IPS-18c (cell line): ENCODE data around the gene CSRP2.

Experiments
- H3K4me3 ChIP-seq: 2 replicates; pipeline ENCODE4 v1.7.0; 2013; ENCODE audit warnings: low read depth, mild to moderate bottlenecking, low read length, moderate library complexity; ENCODE audit not compliant: insufficient read depth
- H3K9me3 ChIP-seq: one replicate; pipeline ENCODE4 v1.6.1; 2013; ENCODE audit warnings: mild to moderate bottlenecking, low read length, moderate library complexity; ENCODE audit not compliant: control insufficient read depth, insufficient read depth

Gene CSRP2

DNA sequence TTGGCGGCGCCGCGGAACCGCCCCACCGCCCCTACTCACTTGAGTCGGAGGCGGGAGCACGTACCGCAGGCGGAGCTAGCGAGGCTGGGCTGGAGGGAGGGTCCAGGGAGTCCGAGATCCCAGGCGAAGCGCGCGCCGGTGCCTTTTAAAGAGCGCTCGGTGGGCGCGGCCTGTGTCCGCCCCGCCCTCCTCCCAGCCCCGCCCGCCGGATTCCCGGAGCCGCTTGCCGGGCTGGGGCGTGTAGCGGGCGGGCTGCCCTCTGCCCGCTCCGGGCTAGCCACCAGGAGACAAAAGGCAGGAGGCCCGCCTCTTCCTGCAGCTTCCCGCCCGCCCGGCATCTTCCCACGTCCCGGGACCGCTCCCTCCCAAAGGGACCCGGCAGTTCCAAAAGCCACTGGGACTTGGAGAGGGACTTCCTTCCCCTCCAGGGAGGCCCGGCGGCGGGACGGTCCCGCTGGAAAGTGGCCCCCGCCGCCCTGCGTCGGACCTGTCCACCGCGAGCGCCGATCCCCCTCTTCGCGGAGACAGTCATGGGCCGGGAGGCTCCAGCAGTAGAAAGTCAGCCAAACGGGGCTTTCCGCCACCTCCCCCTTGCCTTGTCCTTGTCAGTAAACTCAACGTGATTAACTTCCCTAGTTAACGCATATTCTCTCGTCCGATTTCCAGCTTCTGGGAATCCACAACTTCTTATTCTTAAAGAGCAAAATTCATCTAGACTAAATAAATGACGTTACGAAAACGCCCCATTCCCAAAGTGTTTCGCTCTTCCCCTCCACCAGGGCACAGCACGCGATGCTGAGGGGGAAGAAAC lies at the start of gene CSRP2:
TSS of gene CSRP2 (minus strand) at position 121 of the 811 bp plus-strand sequence. CDS start 12,759 bp downstream, outside the sequence.
- Histone ChIP-seq H3K4me3 (peak within 1 kb of the TSS; percentile 92), H3K9me3 (no peaks in the 10 kb centered on the region)

DNA sequence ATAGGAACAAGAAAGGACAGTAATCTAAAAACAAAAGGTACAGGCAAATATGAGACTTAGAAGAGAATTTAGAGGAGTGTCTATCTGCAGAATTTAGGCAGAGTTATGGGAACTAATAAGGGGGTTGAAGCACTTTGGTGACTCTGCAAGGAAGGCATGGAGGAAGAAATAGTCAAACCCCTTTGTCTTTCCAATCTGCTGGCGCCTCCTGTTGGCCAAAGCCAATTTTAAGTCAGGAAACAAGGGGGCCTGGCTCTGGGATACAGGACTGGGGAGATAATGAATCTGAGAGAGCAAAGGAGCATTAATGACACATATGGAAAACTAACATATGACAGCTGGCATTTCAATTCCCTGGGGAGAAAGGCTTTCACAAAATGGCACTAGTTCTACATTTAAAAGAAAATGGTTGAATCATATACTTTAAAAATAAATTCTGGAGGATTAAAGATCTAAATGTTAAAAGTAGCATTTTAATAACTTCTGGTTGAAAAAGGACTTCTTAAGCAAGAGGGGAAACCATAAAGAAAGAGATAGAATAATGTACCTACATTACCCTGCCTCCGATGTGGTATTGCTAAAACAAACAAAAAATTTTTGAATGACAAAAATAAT lies 48.5 kb upstream of the CSRP2 start:
- H3K4me3 ChIP-seq = no peak overlapping the region
- no peaks in the 10 kb centered on the region for H3K9me3 ChIP-seq

DNA sequence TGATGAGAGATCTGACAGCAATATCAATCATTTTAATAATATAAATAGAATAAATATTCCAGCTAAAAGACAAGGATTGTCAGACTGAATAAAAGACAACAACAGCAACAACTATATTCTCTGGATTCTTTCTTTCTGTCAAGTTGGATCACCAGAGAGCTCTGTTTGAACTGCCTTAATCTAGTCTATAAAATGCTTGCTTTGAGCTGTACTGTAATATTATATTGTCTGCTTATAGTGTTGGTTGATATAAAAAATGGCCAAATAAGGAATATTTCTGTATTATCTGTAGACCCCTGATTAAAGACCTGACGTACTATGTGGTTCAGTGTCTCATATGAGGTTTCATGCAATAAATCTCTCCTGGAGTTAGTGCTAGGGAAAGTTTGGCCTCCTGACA lies 46.3 kb upstream of the CSRP2 start:
- Histone ChIP-seq H3K9me3 (no peaks in the 10 kb centered on the region), H3K4me3 (no peak overlapping the region)

DNA sequence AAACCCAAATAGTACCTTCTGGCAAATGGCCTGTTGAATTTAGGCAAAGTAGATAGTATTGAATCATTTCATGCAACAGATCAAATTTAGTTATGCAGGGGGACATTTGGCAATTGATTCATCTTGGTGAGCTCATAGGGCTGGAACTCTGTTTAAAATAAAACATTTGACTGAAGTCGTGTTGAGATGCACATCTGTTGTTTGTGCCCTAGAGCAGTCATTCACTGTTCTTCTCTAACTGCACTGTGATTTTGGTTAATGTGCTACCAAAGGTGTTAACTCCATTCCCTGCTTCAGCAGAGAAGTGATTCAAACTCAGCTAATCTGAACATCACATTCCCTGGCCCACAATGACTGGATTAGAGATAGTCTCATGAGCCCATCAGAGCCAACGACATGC lies 44.0 kb upstream of the CSRP2 start:
- Histone ChIP-seq H3K4me3 (no peak overlapping the region), H3K9me3 (no peaks in the 10 kb centered on the region)

DNA sequence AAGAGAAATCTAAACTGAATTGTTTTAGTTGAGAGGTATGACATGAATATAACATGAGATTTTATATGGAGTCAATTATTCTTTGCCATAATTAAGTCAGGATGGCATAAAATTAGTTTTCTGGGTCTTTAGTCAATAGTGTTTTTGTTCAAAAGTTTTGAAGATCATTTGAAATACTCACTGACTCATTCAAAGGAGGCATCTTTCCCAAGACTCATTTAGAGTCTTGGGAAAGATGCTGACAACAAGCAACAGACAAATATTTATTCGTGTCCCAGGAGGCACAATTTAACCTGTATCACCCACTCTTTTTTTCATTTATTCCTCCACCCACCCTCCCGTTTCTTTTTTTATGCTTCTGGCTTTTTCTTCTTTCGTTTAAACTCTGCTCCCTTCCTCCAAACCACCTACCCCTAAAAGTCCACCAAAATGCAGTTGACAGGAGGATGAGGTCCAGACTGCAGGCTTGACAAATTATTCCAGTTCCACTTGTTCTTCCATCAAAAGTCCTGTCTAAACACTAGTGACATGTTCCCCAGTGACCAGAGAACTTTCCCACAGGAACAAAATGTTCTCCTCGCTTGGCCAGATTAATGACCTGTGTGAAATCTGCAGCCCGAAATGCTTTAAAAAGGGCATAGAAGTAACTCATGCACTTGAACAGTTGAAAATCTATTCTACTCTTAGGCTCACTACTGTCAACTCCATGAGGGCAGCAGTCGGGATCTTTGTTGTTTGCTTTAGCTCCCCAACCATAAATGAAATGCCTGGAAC lies 43.3 kb upstream of the CSRP2 start:
- Histone ChIP-seq H3K4me3 (no peak overlapping the region), H3K9me3 (no peaks in the 10 kb centered on the region)

DNA sequence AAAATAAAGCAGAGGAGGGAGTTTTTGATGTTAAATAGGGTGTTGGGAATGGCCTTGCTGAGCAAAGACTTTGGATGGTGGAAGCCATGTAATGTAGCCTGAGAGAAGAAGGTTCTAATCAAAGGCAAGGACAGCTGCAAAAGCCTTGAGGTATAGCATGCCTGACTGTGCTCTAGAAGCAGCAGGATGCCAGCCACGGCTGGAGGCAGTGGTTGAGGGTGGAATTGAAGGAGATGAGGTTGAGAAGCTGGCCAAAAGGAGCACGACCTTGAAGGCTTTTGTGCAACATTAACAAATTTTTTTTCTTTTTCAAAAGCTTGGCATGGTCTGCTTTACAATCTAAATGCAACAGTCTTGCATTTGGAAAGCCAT lies 42.3 kb upstream of the CSRP2 start:
- H3K4me3 ChIP-seq = no peak overlapping the region
- no peaks in the 10 kb centered on the region for H3K9me3 ChIP-seq

DNA sequence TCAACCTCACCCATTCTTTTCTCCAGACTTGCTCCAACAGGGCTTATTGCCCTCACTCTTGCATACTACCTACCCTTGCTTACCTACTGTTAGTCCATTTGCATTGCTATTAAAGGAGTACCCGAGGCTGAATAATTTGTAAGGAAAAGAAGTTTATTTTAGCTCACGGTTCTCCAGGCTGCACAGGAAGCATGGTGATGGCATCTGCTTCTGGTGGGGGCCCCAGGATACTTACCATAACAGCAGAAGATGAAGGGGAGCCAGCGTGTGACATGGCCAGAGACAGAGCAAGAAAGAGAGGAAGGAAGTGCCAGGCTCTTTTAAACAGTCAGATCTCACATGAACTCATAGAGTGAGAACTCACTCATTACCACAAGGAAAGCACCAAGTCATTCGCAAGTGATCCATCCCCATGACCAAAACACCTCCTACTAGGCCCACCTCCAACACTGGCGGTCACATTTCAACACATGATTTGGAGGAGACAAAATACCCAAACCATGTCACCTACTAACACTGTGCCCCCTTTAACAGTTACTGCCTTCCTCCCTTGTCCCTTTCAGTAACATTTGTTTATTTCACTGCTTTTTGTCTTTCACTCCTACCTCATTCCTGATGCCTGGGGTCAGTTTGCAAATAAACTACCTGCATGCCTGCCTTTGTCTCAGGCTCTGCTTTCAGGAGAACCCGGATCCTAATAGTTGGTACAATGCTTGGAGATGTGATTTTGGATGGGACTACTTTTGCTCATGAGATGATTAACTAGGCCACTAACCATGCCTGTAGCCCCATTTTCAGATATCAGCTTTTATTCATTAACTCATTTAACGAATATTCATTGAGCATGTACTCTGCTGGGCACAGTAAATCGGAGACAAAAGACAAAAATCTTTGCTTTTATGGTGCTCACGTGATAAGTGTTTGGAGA lies 41.6 kb upstream of the CSRP2 start:
- no peak overlapping the region for H3K4me3 ChIP-seq
- H3K9me3 ChIP-seq = no peaks in the 10 kb centered on the region

DNA sequence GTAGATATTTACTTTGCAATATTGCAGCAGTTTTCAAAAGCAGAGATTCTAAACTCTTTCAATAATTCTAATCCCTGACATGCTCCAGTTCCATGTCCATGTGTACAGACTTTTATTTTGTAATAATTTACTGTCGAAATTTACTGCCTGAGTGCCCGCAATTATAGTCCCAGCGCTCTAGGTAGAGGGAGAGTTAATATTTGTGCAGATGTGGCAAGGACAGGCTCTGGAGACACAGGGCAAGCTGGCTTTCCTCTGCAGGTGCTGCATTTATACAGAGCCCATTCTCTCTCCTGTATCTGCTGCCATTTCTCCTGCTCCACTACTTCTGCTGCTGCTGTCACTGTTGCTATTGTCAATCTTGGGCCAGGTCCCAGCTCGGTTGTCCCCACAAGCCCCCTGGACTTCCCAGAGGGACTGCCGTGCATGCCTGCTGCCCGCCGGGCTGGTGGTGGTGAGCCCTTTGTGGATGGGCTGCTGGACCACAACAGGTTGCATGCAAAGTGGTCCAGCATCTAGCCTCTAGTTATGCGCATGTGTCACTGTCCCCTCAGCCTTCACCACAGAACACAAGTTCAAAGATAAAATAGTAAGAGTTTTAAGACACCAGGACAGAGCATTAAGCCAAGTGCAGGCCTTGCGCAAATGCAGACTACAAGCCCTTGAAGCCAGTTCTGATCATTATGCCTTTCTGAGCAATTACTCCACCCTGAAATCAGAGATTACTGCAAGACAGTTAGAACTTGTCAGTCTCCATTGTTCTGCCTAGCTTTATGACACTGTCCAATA lies 40.8 kb upstream of the CSRP2 start:
- H3K9me3 ChIP-seq = no peaks in the 10 kb centered on the region
- no peak overlapping the region for H3K4me3 ChIP-seq

DNA sequence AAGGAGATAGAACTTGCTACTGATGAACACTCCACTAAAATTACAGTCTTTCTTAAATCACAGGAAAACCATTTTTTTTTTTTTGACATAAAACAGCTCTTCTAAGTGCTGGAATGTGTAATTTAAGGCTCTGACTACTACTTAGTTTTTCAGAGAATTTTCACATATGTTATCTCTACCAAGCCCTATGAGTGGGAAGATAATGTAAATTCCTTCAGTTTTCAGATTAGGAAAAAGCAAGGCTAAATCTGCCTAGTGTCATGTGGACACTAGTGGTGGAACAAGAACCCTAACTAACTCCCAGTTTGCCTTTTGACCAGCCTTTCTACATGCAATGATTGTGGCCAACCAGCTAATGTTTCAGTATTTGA lies 37.3 kb upstream of the CSRP2 start:
- Histone ChIP-seq H3K9me3 (no peaks in the 10 kb centered on the region), H3K4me3 (no peak overlapping the region)

DNA sequence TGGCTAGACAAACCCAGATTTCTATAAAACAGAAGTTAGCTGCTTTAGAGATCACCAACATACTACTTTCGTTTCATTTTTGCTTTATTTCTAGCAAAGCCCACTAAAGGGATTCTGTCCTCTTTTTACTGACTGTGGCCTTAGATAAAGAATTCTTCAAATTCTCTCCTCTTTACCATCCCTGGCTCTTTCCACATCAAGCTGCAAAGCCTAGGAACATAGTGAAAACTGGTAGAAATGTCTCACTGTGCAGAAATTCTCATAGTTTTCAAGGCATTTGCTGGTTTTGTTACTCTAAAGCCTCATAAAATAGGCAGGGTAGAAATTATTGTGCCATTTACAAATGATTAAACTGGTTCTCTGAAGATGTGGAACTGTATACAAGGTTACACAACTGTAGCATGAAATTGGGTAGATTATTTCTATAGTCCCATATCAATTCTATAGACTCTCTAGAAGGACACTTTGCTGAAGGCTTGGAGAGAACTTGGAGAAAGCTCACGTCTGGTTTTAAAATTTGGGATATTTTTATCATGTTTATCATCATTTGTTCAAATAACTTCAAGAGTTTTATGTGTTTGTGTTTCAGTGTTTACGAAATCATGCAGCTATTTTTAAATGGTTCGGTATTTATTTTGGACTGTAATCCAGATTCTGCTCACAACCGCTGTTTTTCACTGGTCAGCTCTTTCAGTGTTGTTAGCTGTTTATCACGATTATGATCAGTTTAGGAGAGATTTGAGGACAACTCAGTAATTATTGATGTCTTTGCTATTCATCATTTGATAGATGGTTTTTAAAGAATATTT lies 36.7 kb upstream of the CSRP2 start:
- no peak overlapping the region for H3K4me3 ChIP-seq
- H3K9me3 ChIP-seq = no peaks in the 10 kb centered on the region

DNA sequence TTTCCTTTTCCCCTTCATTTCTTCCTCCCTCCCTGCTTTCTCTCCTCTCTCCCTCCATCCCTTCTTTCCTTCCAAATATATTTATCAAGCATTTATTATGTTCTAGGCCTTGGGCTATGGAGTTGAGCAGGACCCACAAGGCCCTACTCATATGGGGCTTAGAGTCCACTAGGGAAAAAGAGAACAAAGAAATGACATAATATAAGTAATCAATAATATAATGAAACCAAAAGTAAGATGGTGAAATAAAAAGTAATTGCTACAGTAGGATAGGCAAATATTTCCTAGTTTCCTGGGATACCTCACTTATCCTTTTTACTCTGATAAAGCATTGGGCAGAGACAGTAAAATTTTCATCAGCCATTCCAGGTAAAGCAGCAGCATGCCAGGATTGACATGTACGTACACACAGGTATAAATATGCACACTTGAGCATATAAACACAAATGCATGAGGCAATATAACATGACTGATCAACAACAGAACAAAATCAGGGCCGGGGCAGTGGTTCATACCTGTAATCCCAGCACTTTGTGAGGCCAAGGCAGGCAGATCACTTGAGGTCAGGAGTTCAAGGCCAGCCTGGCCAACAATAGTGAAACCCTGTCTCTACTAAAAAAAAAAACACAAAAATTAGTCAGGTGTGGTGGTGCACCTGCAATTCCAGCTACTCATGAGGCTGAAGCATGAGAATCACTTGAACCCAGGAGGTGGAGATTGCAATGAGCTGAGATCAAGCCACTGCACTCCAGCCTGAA lies 35.5 kb upstream of the CSRP2 start:
- Histone ChIP-seq H3K9me3 (no peaks in the 10 kb centered on the region), H3K4me3 (no peak overlapping the region)

DNA sequence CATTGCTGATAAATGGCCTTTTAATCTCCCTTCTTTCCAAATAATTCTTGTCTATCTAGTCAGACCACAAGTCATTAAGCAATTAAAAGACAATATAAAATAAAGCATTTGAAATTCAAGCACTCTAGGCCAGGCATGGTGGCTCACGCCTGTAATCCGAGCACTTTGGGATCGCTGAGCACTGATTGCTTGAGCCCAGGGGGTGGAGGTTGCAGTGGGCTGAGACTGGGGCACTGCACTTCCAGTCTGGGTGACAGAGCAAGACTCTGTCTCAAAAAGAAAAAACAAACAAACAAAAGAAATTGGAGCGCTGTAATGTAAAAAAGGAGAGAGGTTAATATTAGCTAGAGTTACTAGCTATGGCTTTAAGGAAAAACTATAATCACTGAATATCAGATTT lies 30.5 kb upstream of the CSRP2 start:
- Histone ChIP-seq H3K9me3 (no peaks in the 10 kb centered on the region), H3K4me3 (no peak overlapping the region)

DNA sequence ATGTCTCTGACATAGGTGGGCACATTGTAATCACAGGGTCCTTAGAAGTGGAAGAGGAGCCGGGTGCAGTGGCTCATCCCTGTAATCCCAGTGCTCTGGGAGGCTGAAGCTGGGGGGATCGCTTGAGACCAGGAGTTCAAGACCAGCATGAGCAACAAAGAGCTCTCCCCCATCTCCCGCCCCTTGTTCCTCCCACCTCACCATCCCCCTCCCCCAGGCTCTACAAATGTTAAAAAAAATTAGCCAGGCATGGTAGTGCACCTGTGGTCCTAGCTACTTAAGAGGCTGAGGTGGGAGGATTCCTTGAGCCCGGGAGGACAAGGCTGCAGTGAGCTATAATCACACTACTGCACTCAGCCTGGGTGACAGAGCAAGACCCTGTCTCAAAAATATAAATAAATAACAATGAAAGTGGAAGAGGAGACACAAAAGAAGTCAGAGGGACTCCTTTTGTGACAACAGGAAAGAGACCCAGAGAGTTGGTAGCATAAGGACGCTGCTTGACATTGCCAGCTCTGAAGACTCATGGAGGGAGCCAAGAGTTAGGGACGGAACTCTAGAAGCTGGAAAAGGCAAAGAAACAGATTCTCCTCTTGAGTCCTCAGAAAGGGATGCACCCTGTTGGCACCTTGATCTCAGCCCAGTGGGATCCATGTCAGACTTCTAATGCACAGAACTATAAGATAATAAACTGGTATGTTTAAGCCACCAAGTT lies 29.6 kb upstream of the CSRP2 start:
- Histone ChIP-seq H3K4me3 (no peak overlapping the region), H3K9me3 (no peaks in the 10 kb centered on the region)

DNA sequence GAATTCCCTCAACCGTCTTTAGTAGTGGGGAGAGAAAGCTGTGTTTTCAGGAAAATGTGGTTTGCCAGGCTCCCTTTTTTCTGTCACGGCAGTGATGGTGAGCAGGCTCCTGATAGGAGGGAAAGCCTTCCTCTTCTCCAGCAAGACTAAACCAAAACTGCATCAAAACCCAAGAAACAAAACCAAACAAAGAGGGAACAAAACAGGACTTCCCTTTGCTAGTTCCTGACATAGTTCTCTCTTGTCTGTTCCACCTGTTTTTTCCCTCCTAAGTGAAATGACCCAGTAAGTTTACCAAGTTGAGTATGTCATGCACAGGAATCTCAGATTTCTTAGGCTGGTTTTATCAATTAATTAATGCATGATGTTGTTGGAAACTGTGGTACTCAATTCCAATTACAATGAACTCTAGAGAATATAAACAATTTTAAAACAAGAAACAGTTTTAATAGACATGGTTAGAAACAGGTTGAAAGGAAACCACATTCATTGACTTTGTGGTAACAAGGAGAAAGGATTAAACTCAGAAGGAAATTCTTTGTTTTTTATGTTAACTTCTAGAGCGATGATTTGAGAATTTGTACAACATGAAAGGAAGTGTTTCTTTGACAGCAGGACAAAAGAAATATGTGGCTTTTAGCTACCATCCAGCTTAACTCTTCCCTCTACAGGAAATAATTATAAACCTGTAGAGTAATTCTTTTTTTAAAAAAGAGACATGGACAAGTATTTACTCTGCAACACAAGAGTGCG lies 23.0 kb upstream of the CSRP2 start:
- no peak overlapping the region for H3K4me3 ChIP-seq
- no peaks in the 10 kb centered on the region for H3K9me3 ChIP-seq
